ENCODE results near the gene PRRG3. TPM values are rescaled to one million over a fixed set of nuclear protein-coding genes. Genes with fewer than 3 reads are reported as not detected.

PRRG3 gene
- total RNA-seq, 1 donor from 2014 or later, result not detected

- no peak for DNase-seq (ENCODE audit: low read depth)
- no peak for TF ChIP-seq CTCF (conservative IDR thresholded peaks at IDR 0.05; ENCODE audit: low read depth, low read length)
- no peak overlapping the region for H3K4me3 ChIP-seq (ENCODE audit: low read depth, low read length)
Measured at GRCh38 chrX:151726751-151727150, 31.5 kb downstream of the PRRG3 start.

- no peak for DNase-seq (ENCODE audit: low read depth)
- no peak overlapping the region for H3K4me3 ChIP-seq (ENCODE audit: low read depth, low read length)
- no peak for TF ChIP-seq CTCF (conservative IDR thresholded peaks at IDR 0.05; ENCODE audit: low read depth, low read length)
Measured at GRCh38 chrX:151727346-151727745, 32.1 kb downstream of the PRRG3 start.

DNA sequence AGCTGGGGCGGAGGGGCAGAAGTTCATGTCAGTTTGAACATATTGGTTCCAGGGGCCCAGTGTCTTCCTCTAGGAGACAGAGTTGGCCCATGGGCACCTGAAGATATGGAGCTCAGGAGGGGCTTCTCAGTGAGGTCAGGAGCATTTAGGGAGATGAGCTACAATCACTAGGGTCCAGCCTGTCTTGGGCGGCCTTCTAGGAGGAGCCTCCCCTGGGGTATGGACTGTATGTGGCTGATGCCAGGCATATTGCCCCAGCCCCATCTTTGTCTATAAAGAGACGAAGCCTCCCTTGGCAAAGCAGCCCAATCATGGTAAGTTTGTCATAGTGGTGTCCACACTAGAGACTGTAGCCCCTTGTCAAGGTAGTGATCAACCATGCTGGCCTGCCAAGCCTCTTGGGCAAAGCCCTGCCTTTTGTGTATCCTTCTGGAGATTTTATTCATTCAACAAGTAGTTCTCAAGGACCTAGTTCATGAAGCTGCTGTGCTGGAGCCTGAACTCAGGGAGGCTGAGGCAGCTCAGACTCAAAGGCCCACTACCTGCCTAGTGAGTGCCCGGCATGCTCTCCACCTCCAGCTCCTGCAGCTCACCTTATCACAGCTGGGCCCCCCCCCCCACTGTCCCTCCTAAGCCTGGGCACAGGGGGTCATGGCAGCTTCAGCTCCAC lies 33.9 kb downstream of the PRRG3 start:
- DNase-seq (ENCODE audit: low read depth), result no peak
- no peak for TF ChIP-seq CTCF (conservative IDR thresholded peaks at IDR 0.05; ENCODE audit: low read depth, low read length)
- H3K4me3 ChIP-seq (ENCODE audit: low read depth, low read length), result no peak overlapping the region

DNA sequence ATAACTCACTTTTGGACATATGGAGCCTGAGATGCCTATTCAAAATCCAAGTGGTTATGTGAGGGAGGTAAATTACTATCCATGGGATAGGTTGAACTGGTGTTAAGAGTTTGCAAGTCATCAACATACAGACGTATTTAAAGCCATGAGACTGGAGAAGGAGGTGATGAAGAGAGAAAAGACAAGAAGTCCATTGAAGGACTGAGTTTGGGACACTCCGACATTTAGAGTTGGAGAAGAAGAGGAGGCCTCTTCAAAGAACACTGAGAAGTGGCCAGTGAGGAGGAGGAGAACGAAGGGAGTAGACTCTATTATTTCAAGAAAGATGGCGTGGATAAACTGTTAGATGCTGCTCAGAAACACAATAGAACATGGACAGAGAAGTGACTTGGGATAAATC lies 39.2 kb downstream of the PRRG3 start, which contains the start of gene CNGA2:
CNGA2 (plus strand) TSS at position 301 of the 400 bp plus-strand sequence. CDS start 3,738 bp downstream, outside the sequence.
- no peak for TF ChIP-seq CTCF (conservative IDR thresholded peaks at IDR 0.05; ENCODE audit: low read depth, low read length)
- no peak within 1 kb of the TSS for H3K4me3 ChIP-seq (ENCODE audit: low read depth, low read length)
- DNase-seq (ENCODE audit: low read depth), result no peak

DNA sequence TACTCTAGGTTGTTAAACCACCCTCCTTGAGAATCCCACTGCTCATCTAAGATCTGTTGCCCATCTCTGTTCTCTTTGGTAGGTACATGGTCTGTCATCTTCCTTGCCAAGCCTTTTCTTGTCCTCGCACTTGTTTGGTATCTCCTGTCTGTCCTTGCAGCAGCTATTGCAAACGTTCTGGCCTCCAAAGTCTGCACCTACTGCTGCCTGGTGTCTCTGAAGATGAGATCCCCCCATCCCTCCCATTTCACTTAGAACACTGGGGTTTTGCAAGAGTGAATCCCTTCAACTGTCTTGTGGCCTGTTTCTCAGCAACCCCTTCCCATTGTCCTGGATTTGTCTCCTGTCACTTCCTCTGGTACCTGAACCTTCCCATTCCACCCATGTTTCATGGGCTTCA lies 40.0 kb downstream of the PRRG3 start:
- TF ChIP-seq CTCF (conservative IDR thresholded peaks at IDR 0.05; ENCODE audit: low read depth, low read length), result no peak
- DNase-seq (ENCODE audit: low read depth), result no peak
- no peak overlapping the region for H3K4me3 ChIP-seq (ENCODE audit: low read depth, low read length)

DNA sequence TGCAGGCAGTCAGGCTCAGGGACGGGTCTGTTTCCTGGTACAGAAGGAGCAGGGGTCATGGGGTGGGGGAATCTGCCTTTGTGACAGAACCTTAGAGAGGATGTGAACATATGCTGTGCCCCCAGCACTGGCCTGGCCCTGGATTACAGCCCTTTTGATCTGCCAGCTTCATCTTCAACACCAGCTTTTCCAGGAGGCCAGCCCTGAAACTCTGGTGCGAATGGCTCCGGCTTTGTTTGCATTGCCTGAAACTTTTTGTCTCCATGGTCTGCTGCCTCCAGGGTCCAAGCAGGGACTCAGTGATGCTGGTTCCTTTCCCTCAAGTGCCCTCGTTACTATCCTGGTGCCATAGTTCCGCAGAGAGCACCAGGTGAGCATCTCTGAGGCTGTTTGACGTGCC lies 41.4 kb downstream of the PRRG3 start:
- no peak for DNase-seq (ENCODE audit: low read depth)
- TF ChIP-seq CTCF (conservative IDR thresholded peaks at IDR 0.05; ENCODE audit: low read depth, low read length), result no peak
- no peak overlapping the region for H3K4me3 ChIP-seq (ENCODE audit: low read depth, low read length)

DNA sequence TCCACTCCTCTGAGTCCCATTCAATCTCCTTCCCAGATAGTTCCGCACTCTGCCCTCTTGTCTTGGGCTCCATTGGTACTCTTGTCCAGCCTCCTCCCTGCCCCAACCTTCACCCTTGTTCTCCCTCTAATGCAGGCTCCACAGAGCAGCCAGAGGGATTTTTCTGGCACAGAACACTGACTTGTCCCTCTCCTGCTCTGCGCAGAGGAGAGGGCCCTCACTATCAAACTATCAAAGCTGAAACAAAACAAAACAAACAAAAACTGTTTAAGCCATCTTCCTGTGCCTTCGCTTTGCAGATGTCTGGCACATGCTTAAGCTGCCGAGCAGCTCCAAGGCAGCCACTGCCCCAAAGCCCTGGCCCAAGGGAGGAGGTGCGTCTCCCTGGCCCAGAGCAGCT lies 42.2 kb downstream of the PRRG3 start:
- H3K4me3 ChIP-seq (ENCODE audit: low read depth, low read length), result no peak overlapping the region
- no peak for TF ChIP-seq CTCF (conservative IDR thresholded peaks at IDR 0.05; ENCODE audit: low read depth, low read length)
- no peak for DNase-seq (ENCODE audit: low read depth)
